Esophagus muscularis mucosa (tissue), 3 donors: ENCODE measurements around the gene COL2A1.

ENCODE experiments used
- POLR2A ChIP-seq: fragments of 450-650 bp; IDR thresholded peaks from one replicate; pipeline ENCODE4 v1.6.1; 2017; ENCODE audit warnings: antibody characterized with exemption, moderate library complexity, mild to moderate bottlenecking, low read depth
- POLR2AphosphoS5 ChIP-seq, 2 donors: sonication (generic); formaldehyde crosslinking; IDR thresholded peaks; one replicate each; pipeline ENCODE4 v1.6.1; 2017; ENCODE audit warnings: antibody characterized with exemption in 2 of 2
- TF ChIP-seq, protein P1 (sequence below), 3 experiments: fragments of 200-600 bp in 2 of 3; fragments of 450-650 bp in 1 of 3; sonication (generic) in 2 of 3; IDR thresholded peaks; one replicate each; pipeline ENCODE4 v1.5.1; 2017 to 2019; ENCODE audit warnings: antibody characterized with exemption in 3 of 3, mild to moderate bottlenecking in 2 of 3, moderate library complexity in 1 of 3

DNA sequence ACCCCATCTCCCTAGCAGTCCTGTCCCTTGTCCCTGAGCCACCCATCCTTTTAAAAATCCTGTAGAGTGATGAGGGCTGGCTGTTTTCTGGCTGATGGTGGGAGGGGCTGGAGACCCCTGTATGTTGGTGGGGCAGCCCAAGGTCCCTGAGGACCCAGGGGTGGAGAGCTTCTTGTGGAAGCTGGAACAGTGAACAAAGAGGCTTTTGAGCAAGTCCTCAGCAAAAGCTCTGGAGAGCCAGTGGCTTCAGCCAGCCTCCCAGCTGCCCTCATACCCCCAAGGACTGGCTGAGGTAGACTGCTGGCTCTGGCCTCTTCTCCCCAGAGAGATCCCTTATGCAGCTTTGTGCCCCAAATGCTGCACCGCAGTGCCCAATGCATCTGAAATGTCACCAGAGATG is 29.2 kb upstream of the COL2A1 start:
- TF ChIP-seq POLR2AphosphoS5 (IDR thresholded peaks at IDR 0.05): no peak
- TF ChIP-seq POLR2A: no peak
- TF ChIP-seq, protein P1, sequence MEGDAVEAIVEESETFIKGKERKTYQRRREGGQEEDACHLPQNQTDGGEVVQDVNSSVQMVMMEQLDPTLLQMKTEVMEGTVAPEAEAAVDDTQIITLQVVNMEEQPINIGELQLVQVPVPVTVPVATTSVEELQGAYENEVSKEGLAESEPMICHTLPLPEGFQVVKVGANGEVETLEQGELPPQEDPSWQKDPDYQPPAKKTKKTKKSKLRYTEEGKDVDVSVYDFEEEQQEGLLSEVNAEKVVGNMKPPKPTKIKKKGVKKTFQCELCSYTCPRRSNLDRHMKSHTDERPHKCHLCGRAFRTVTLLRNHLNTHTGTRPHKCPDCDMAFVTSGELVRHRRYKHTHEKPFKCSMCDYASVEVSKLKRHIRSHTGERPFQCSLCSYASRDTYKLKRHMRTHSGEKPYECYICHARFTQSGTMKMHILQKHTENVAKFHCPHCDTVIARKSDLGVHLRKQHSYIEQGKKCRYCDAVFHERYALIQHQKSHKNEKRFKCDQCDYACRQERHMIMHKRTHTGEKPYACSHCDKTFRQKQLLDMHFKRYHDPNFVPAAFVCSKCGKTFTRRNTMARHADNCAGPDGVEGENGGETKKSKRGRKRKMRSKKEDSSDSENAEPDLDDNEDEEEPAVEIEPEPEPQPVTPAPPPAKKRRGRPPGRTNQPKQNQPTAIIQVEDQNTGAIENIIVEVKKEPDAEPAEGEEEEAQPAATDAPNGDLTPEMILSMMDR (IDR thresholded peaks at IDR 0.05): no peak
